GM18907 (cell line): ENCODE data around the gene GABRB1.
A peak's percentile ranks its signal among the peaks of the same experiment; 100 is the strongest.

Source experiments
- ATAC-seq: cut with Tn5 transposase; IDR thresholded peaks from one replicate; pipeline ENCODE4 v1.9.1; 2021; ENCODE audit warnings: mild to moderate bottlenecking, moderate library complexity; ENCODE audit not compliant: unreplicated experiment

GABRB1 gene

GRCh38 chr4:47031011-47031678, at the start of gene GABRB1:
Gene GABRB1, plus strand, starts transcription at chr4:47031567.
- no peak for ATAC-seq

GRCh38 chr4:46984781-46985180, 46.6 kb upstream of the GABRB1 start:
- ATAC-seq = no peak

- no peak for ATAC-seq
Observed at GRCh38 chr4:46986922-46987638, 44.3 kb upstream of the GABRB1 start.

DNA sequence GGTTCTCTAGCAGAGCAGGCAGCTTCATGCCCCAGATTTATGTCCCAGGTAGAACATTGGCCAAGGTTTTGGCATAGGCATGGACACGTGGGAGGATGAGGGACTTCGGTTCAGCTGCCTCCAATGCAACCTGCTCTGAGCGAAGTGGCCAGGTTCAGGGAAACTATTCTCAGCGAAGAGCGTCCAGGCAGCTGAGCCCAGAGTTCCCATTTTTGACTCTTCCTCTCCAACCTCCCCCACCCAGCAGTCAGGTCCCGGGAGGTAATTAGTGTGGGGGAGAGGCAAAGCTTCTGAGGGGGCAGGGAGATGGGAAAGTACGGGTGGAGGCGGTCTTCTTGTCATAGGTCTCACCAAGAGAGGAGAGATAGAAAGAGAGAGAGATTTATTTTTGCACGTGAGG, 39.0 kb upstream of the GABRB1 start:
- no peak for ATAC-seq

DNA sequence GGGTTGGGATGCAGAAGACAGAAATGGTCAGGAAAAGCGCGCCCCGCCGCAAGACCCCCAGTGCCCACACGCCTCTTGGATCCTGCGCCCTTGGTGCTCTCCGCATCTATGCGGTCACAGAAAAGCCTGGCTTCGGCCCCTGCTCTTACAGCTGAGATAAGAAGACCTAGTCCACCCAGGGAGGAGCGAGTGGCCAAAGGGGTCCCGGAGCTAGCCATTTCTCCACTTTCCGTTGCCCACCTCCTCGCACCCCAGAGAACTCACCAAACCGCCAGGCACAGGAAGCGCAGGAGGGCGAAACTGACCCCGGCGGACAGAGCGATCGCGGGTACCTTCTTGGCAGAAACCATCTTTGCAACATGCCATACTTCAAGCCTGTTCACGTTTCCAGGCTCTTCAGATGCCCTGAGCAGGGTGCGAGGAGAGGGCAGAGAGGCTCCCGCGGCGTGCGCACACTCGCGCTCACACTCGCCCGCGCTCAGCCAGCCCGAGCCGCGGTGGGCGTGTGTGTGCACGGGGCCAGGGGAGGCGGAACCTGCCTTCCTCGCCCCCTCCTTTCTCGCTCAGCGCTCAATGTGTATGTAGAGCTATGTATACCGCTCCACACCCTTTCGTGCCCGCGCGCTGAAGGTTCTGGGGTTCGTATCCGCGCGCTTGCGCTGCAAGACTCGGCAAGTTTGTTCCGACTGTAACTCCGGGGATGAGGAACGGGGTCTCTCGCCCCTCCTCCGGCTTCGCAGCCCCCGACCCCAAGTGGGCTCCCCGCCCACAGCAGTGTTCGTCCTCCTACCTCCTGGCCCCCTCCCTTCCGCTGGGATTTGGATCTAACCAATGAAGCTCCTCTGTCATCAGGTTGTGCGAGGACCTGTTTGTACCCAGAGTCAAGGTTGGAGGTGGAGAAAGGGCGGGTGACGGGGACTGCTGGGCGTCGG, 38.0 kb upstream of the GABRB1 start, which contains the start of gene GABRA4:
Gene GABRA4 (minus strand): TSS at position 507 of the 932 bp plus-strand sequence. CDS start 157 bp downstream, at position 350.
- ATAC-seq = no peak

- no peak for ATAC-seq
Observed at GRCh38 chr4:46994007-46994405, 37.4 kb upstream of the GABRB1 start.

DNA sequence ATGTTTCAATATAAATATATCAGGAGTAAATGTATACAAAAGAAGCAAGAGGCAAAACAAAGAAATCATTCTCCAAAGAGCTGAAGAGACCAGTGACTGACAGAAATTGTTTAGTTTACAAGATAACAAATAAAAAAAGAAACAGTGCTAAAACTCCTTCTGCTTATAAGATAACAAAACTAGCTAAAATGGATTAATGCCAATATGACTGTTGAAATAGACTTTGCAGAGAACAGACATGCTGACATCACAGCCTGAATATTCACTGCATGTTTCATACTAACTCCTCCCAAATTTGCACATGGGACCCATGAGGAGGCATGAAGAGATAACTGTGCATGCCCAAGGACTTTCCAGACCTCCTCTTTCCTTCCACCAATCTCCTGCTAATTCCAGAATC, 31.8 kb upstream of the GABRB1 start:
- no peak for ATAC-seq

GRCh38 chr4:47000406-47000805, 31.0 kb upstream of the GABRB1 start:
- ATAC-seq = no peak

DNA sequence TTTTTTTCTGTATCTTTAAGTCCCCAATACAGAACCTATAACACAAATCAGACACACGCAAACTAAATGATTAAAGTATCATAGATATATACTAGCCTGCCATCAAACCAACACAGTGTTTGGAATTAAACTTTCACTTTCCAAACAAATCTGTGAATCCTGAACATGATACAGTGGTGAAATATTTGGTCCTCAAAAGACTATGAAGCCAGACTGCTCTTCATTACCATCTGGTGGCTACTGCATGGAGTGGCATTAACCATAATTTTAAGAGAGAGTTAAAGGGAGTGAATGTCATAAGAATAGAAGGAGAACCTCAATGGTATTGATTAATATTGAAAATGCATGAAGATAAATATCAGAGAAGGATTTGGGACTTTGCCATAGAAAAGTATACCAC, 28.8 kb upstream of the GABRB1 start:
- no peak for ATAC-seq

GRCh38 chr4:47010347-47010911, 20.9 kb upstream of the GABRB1 start:
- ATAC-seq = no peak

GRCh38 chr4:47010912-47011446, 20.4 kb upstream of the GABRB1 start:
- peak; percentile 91 for ATAC-seq

DNA sequence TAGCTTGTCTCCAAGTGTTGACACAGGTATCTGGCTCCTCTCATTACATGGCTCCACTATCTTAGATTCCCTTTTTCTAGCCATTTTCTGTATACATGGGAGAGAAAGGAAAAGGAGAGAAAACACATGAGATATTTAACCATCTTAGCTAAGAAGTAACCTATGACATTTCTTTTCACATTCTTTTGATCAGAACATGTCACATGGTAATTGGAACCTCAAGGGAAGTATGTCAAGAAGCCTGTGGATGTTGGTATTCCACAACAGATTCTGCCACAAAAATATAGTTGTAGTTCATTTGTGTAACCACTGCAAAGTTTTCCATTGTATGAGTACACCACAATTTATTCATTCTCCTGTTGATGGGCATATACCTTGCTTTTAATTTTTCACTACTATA, 18.7 kb upstream of the GABRB1 start:
- no peak for ATAC-seq

- ATAC-seq = no peak
Observed at GRCh38 chr4:47013373-47013772, 18.0 kb upstream of the GABRB1 start.

DNA sequence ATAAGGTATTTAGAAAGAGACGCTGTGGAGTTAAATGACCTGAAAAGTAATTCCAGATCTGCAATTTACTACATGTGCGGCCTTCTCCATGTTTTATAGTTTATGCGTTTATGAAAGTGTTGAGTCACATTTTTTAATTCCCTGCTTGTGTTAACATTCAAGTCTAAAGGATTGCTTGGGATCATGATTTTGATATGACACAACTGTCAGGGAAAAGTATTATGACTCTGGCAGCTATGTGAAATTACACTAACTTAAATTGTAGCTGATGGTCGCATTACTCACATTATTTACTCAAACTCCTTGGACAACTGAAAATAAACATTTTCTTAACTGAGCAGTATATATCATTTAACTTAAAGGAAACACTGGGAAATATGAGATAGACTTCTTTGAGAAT, 14.3 kb upstream of the GABRB1 start:
- ATAC-seq = no peak

DNA sequence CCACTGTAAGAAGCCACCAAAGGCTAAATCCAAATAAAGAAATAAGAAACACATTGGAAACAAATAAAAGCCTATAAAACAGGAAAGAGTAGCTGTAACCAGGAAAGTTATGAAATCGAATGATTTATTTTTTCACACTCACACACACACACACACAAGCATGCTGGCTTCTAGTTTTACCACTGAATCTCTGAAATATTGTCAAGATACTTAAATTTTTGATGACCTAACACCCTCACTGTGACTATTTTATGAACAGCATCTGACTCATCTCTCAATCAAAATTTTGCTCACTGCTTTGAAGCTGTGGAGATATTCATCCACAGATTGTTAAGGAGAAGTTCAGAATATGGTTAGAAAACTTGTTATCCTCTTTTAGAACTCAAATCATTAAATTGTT, 13.9 kb upstream of the GABRB1 start:
- ATAC-seq = no peak

DNA sequence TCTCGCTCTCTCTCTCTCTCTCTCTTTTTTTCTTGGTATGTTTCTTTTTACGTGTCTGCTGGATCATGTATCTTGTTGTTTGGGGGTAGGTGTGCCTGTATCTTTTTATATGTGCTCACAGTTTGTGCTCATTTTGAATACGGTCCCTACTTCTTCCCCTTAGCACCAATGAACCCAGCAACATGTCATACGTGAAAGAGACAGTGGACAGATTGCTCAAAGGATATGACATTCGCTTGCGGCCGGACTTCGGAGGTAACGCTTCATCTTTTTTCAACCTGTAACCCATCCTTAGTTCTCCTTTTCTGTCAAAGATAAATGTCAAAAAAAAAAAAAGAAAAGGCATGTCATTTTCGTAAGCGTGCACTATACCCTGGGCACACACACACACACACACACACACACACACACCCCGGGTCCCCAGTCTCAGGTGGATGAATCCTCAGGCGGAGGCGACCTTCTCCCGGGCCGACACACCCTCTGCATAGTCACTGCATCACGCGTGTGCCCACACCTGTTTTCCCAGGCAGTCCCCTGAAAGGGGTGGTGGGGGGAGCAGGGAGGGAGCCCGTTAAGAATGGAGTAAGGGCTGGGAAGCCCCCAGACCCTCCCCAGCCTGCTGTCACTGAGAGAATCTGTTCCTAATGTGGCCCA, 511 bp downstream of the GABRB1 start:
- ATAC-seq = no peak

- ATAC-seq = peak; percentile 97
Observed at GRCh38 chr4:47032405-47033106, 1.2 kb downstream of the GABRB1 start.

DNA sequence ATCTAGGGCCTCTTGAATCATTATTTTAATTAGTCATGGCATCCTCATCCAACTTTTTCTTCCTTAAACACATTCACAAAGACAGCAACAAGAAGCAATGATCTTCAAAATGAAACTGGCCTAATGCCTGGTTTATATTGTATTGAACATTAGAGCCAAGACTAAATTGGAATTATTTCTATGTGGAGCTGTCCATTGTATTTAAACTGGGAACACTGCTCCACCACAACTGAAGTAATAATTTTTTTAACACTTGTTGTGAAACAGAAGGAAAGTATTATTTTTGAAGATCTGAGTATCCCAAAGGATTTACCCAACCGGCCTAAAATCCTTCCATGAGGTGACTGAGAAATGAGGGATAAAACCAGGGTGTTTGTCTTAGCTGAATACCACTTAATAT, 6.9 kb downstream of the GABRB1 start:
- no peak for ATAC-seq

DNA sequence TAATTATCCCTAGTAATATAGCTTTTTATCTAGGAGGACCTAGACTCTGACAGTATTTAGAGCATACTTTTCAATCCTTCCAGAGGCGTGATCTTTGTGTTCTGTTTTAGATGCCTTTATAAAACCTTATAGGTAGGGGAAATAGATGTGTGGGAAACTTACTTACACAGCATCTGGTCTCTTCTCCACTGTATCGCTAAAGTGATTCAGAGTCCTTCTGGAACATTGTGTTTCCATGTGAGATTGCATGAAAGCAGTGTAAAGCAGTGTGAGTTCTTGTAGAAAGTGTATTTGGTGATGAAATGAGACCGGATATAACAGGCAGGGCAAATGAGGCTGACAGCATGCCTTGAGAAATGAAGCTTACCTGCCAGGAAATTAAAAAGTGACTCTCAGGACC, 9.5 kb downstream of the GABRB1 start:
- ATAC-seq = no peak

GRCh38 chr4:47043821-47044220, 12.5 kb downstream of the GABRB1 start:
- ATAC-seq = no peak
